IPS-NIHi11 (cell line): Measurements from ENCODE around the gene FSHR.

Experiments
- DNase-seq: peaks from one replicate; pipeline ENCODE4 v3.0.0; 2012; ENCODE audit warnings: mixed read lengths, low spot score

The FSHR gene

DNA sequence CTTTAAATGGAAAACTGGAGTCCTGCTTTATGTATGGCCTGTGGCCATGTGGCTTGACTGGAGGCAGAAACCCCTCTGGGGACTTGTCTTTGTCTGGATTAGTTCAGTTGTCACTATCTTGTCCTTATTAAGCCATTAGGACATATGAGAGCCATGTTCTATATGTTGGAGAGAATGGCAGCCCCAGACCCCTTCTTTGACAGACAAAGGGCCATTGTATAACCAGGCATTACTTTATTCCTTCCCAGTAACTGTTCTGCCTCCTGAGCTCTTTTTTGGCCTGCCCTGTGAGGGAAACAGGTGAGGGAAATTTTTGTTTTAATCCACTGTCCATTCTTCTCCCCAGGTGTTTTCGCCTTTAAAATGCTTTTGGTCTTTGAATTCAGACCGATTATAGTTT, 43.3 kb downstream of the FSHR start:
- DNase-seq, result no peak

DNA sequence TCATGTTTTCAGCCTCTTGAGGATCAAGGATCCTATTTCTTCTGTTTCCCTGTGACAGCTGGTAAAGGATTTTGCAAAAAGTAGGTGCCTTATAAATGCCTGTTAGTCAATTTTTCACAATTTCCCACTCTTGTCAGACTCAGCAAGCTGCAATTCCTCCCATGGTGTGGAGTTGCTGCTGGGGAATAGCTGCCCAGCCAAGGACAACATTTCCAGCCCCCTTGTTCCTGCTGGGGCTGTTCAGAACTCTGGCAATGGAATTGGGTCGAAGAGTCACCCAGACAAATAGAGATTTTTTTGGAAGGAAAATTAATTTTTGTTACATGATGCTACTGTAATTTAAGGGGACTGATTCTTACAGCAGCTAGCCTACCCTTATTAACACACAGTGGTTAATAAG, 43.7 kb downstream of the FSHR start:
- DNase-seq, result no peak

DNA sequence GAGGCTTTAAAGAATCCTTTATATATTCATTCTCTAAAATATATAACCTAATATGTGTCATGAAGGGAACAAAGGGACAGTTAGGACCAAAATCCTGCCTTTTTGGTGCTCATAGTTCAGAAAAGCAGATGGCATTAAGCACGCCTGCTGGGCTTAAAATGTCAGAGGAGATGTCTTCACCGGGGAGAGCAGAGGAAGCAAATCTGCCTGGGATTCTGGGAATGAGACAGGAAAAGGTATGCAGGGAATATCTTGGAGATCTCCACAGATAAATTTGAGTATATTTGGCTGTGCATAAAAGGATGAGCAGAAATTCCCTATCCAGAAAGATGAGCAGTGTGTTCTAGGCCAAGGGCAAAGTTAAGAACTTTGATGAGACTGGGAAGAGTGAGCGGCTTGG, 45.5 kb downstream of the FSHR start:
- no peak for DNase-seq

DNA sequence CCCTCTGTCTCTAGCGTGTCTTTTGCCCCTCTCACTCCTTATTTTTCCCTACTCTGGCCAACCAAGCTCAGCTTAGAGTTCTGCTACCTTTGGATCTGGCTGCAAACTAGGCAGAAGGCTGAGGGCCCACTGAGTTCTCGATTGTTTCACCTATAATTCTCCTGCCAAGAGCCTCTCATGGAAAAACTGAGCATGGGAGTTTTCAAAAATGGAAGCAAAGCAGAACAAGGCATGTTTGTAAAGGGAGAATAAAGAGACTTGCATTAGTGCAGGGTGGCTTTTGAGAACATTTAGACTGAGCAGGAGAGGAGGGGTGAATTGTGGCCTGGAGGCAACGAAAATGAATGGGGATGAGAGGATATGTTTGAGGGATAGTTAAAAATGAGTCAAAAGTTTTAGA, 45.9 kb downstream of the FSHR start:
- DNase-seq, result no peak

DNA sequence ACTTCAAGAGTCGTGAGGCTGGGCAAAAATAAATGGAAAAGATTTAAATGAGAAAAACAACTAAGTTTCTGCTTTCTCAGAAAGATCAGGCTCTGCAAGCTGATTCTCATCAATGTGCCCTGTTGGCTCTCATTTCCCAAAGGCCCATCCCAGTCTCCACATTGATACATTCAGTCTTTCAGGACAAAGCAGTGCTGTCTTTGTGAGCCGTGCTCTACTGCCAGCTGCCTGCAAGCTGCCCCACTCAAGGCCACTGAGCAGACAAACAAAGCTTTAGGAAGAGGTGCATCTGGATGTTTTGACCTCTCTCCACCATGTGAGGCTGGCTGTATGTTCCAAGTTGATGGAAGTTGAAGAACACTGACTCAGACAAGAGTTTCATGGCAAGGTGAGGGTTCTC, 48.8 kb downstream of the FSHR start:
- no peak for DNase-seq

DNA sequence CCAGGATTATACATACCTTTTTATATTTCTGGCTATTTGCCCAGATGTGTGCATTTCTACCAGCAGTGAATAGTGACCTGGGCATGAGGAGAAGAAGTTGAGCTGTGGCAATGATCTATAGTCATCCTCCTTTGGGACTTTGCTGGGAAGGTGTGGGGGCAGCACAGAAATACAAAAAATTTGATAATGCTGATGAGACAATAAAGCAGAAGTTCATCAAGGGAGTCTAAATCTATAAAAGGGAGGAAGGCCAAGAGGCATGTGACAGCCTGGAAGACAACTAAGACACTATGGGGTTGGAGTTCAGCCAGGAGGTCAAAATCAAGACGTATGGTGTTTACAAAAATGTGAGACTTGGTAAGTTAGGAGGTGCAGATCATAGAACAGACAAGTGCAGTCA, 52.2 kb downstream of the FSHR start:
- DNase-seq, result no peak

DNA sequence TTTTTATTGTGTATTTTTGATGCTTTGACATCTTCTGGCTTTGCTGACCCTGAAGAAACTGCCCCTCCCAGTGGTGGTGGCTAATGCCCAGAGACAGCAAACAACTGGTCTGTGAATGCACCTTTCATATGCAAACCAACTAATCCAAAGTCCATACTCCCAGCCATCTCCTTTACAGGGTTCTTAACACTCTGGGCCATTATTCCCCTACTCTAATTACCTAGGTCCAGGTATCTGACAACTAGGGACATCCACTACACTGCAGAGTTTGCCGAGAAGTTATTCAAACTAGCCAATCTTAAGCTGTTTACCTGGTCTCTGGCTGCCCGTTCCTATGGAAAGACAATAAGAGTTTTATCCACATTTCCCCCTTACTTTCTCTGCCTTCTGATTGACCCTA, 73.6 kb downstream of the FSHR start:
- DNase-seq, result peak; percentile 46

DNA sequence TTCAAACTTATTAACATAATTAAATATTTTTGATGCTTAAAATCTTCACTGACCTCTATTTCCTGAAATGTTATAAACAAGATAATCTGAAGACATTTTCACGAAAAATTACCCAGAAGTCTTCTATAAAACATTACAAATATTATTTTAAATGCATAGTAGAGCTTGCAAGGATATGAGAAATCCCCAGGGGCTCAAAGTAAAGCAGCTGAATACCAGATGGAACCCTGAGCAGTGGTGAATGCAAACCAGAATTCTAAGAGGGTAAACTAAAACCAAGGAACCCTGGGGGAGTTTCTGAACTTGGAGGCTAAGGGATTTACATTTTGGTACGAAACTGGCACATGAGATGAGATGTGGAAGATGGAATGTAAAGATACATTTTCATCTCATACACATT, 83.6 kb downstream of the FSHR start:
- no peak for DNase-seq

DNA sequence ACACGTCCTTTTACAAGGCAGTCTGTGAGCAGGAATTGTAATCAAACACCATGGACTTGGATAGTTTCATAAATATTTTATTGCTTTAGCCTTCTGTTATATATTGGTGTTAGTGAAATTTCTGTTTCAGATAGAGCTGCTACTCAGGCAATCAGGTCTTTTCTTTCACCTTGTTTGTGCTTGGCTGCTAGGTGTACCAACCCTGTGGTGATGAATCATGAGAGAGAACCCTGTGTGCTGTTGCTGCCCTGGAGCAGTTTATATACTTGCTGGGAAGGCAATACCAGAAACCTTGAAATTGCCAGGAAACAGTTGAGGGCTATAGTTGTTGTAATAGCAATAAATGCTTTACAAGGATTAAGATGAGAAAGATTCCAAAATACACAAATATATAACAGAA, 84.5 kb downstream of the FSHR start:
- DNase-seq, result no peak

DNA sequence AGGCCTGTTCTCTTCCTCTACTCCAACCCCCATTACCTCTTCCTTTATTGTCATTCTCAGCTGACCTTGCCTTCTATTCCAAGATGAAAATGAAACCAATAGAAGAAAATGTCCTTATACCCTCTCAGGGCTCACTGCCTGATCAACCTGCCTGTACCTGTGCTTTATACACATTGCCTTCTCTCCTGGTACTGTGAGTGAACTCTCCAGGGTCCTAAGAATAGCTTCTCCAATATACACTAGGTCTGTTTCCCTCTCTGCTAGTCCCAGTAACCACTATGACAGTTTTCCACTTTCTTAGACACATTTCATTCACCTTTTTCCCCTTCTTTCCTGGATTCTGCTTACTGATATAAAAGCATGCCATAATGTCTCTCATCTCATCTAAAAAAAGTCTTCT, 85.7 kb downstream of the FSHR start:
- DNase-seq, result no peak

DNA sequence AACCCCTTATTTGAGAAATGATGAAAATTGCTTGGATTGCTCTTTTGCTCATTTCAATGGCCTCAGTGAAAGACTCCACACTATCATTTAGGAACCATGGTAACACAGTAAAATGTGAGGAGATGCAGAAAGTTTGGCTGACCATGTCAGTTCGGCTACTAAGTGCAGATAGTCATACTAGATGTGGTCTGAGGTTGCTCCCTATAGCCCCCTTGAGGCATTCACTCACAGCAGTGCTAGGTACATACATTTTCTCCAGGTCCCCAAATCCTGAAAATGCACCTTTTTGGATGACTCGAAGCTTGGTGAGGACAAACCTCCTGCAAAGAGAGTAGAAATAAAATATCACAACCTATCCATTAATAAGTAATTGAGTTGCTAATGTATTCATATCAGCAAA, 86.3 kb downstream of the FSHR start:
- peak; percentile 16 for DNase-seq

DNA sequence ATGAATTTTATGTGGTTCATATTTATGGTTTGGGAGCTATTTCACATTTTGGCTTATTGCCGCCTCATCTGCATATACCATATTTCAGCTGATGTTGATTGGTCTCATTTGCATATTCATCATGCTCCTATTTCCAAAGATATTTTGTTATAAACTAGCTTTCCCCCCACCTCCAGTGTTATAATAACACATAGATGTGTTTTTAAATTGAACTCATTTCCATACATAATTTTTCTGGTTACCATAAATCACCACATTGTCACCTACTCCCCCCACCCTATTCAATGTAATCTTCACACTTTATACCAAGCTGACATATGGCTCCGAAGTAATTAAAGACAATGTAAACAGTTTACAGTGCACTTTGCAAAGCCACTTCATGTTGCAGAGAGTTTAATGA, 101.2 kb downstream of the FSHR start:
- no peak for DNase-seq

DNA sequence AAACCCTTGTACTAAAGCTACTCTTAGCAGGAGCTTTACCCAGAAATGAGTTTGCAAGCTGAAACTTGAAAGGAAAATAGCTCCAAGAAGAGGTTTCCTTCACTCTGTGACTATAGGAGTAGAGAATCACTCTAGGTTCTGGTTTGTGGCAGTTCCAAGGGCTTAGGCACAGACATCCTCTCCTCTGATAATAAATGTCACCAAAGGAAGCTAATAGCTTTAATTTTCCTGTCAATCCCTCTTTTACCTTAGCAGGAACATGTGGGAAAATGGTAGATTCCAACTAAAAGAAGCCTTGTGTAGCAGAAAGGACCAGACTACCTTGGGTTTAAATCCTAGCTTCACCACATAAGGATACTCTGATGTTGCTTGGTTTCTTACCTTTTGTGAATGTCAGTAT, 104.0 kb downstream of the FSHR start:
- DNase-seq, result no peak

DNA sequence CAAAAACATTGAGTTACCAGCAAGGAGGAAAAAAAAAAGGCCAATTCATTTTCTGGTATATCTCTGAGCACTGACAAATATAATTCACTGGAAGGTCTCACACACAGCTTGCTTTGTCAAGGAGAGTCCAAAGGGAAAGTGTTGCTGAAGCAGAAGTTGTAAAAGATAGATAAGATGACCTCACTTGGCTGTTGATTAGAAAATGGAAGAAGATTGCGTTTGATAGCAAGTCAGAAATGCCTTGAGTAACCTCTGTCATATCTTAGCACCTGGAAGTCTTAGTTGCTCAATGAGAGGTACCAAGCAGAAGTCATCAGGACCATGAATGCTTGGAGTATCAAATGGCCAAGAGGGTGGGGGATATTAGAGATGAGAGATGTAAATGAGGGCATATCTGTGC, 105.2 kb downstream of the FSHR start:
- DNase-seq, result no peak

DNA sequence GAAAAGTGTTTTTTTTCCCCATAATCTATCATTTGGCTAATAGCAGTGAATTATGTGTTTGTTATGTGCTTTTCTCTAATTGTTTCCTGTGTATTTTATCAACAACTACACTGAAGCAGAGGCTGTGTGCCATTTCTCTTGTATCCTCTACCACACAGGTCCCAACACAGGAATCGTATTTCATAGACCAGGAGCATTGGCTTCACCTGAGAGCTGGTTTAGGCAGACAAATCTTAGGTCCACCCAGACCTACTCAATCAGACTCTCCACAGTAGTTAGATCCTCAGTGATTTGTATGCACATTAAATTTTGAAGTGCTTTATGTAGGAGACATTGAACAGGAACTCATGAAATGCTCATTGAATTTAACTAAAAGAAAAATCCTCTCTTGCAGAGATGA, 109.2 kb downstream of the FSHR start:
- no peak for DNase-seq

DNA sequence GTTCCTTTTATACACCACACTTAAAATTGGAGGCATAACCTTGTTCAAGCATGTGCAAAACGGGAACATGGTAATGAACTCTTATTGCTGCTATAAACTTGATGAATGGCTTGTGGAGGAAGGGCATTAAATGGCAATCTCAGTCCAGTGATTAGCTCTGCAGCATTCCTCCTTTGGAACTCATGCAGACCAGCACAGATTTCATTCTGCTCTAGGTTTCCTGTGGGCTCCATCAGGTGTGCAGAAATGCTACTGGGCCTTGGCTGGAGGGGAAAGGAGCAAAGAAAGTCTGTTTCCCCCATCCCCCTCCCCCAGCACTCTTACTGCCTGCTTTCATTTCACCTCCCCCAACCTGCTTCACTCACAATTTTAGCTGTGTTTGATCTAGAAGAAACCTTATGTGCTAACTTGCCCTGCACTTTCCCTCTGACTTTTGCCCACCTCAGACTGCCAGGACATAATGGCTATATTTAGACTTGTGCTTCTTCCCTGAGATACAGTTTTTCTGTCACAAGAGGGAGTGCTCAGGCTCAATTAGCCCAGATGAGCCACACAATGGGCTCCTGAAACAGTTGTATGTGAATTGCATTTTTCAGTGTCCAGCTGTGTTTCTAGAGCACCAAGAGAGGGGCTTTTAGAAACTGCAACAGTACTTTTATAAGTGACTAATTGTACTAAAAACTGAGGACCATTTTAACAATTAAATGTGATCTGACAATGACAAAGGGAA, 109.8 kb downstream of the FSHR start:
- DNase-seq, result peak; percentile 19

DNA sequence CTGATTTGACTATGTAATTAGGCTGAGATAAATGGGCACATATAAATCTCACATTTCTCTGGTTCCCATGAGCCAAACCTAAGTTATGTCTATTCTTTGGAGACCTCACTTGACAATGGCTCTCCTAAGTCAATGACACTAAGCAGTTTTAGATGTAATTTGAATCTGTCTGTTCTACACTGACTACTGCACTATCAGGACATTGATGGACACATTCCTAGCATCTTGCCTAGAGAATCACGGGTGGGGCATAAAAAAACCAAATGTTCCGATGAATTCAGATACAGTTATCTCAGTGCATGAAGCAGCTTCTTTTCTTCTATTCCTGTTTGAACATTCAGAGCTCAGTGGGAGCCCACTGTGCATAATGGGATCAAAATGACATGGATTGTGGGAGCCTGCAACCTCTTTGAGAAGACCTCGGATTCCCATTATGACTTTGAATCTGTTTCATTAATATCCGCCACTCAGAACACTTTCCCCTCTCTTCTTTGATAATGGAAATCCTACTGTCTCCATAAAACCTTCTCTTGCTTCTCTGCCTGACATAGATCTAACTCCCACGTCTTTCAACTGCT, 110.8 kb downstream of the FSHR start:
- no peak for DNase-seq

DNA sequence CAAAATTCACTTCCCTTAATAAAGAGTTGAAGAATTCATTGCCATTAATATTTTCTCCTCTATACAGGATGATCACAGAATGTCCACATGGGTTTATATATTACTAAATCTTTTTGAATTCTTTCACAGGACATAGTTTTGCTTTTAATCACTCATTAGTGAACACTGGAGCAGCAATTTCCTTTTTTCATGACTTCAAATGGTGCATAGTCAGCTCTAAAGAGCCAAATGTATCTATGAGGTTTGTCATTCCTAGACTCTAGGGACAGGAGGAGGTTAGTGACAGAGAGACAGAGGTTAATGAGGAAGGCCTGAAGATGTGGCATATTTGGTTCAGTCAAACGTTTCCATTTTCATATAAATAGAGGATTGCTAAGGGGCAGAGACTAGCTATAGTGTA, 111.8 kb downstream of the FSHR start:
- no peak for DNase-seq

DNA sequence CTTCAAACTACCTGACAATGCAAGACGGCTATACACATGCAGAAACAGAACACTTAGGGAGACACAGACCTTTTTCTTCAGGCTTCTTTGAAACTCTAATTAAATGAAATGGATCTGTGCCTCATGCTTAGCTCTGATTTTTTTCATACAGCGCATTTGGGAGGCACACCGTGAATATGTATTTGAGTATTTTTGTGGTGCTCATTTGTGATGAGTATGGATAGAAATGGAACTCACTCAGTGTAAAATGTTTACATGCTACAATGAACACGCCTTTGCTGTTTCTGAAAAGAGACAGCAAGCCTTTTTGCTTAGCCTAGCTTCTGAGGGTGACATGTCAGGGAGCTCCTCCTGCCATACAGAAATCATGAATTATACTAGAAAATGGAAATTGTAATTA, 113.3 kb downstream of the FSHR start:
- no peak for DNase-seq

DNA sequence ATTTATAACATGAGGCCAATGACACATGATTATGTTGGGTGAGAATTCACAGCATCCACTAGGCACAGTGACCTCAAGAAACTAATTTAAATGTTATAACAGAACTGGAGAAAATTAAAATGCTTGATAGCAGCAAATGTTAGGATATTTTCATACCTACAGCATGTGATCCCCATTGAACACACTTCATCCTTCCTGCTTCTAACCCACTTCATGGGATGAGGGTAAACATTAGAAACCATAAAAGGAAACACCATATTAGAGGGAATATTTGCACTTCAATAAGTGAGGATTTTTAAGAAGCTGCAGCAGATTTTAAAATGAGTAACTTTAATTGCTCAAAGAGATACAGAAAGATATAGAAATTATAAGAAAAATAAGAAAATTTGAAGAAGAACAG, 117.1 kb downstream of the FSHR start:
- DNase-seq, result no peak

DNA sequence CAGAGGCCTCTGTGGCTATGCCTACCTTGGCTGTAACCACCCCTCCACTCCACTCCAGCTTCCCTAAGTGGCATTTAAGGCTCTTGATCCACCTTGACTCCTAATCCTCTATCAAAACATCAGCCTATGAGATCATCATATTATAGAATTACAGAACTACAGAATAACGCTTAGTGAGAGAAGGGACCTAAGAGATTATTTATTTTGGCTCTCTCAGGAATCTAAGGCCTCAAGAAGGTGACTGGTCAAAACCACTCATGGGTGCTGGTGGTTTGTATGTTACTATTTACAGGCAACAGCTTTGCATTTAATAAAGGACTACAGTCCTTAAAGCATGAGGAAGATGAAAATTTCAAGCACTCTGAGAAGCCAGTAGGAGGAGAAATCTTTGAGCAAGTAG, 118.8 kb downstream of the FSHR start:
- no peak for DNase-seq

DNA sequence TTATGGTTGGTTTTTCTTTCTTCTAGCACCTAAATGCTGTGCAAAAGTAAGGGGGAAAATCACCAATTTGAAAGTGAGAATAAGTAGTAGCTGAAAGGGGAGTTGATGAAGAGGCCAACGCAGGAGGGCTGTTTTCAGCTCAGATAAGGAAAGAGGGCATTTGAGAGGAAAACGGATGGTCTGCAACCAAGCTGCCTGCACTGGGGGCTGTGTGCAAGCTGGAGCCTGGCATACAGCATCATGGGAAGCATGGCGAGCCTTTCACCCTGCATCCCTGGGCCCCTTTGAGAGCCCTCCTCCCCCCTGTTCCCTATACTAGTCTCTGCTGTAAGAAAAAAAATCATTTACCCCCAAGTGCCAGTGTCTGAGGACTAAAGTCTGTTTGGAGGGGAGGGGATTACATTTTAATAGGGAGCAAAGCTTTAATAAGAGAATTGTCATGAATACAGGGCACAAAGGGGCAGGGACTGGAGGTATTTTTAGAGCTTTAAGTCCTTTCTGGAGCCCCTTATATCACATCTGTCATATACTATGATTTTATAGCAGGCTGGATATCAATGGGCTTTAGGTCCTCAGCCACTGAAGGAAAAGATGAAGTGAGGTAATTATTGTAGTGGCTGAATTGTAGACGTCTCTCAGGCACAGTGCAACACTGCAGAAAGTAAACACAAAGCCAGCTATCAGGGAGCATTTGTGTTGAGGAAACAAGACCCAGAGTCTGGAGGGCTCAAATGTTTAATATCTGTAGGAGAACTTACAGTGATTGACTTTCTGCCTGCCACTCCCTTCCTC, 120.7 kb downstream of the FSHR start:
- DNase-seq, result no peak

DNA sequence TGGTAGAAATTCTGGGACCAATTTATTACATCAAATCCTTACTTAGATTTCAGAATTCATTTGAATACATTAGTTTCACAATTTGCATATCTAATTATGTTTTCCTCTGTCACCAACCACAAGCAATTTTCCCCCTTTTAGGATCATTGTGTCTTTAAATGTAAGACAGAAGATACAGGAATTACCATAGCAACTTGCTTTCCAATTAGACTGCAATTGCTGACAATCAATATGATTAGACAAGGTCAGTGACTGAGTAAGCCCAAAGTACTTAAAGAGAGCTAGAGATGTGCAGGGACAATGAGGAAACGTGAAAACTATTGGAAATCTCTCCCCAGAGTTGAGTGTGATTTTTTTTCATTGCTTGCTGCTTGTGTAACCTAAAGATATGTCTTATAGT, 121.4 kb downstream of the FSHR start:
- no peak for DNase-seq

DNA sequence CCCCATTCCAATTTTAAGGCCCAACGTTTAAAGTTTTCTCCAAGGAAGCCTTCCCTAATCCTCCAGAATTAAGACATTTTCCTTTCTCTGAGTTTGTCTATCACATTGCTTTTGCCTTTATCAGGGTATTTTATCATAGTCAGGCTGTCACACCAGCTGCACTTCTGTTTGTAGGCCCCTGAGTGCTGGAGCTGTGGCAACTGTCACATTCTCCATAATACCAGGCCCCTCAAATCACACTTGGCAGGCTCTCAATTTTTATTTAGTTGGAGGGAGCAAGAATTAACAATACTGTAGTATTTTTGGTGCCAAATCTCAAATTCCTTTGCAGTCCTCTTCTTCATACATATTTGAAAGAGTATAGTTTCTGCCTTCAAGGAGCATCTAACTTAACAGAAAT, 122.2 kb downstream of the FSHR start:
- no peak for DNase-seq
